H9 (cell line): ENCODE results near the gene RAB17. TPM values are rescaled to one million over a fixed set of nuclear protein-coding genes. Genes with fewer than 3 reads are reported as not detected.

Experiments used
- DNase-seq: peaks from one replicate; pipeline ENCODE4 v3.0.0-alpha.2; 2017
- H2AFZ ChIP-seq: one replicate; pipeline ENCODE4 v1.6.1; 2013; ENCODE audit warnings: mild to moderate bottlenecking, low read length, control low read depth, moderate library complexity
- H2AK5ac ChIP-seq: 2 replicates; pipeline ENCODE4 v1.6.1; 2013; ENCODE audit warnings: low read length, control low read depth, mixed read lengths; ENCODE audit not compliant: insufficient read length
- H2BK120ac ChIP-seq: one replicate; pipeline ENCODE4 v1.6.1; 2013; ENCODE audit warnings: low read depth, mild to moderate bottlenecking, low read length, control low read depth, inconsistent platforms; ENCODE audit not compliant: poor library complexity, severe bottlenecking
- H2BK12ac ChIP-seq: 2 replicates; pipeline ENCODE4 v1.6.1; 2013; ENCODE audit warnings: low read length, control low read depth, mixed read lengths, low read depth; ENCODE audit not compliant: insufficient read length
- H2BK15ac ChIP-seq: 2 replicates; pipeline ENCODE4 v1.6.1; 2013; ENCODE audit warnings: low read depth, low read length, control low read depth
- H2BK20ac ChIP-seq: one replicate; pipeline ENCODE4 v1.6.1; 2013; ENCODE audit warnings: low read depth, mild to moderate bottlenecking, low read length, control low read depth, inconsistent platforms; ENCODE audit not compliant: poor library complexity, severe bottlenecking
- H2BK5ac ChIP-seq: 2 replicates; pipeline ENCODE4 v1.6.1; 2013; ENCODE audit warnings: low read length, control low read depth, mixed read lengths; ENCODE audit not compliant: insufficient read length
- H3K14ac ChIP-seq: 2 replicates; pipeline ENCODE4 v1.6.1; 2013; ENCODE audit warnings: low read length, control low read depth; ENCODE audit not compliant: insufficient read depth
- H3K18ac ChIP-seq: 2 replicates; pipeline ENCODE4 v1.6.1; 2013; ENCODE audit warnings: low read depth, mild to moderate bottlenecking, mixed read lengths, low read length, control low read depth; ENCODE audit not compliant: insufficient read length
- H3K23ac ChIP-seq: 2 replicates; pipeline ENCODE4 v1.6.1; 2013; ENCODE audit warnings: low read length, control low read depth, mixed read lengths, low read depth; ENCODE audit not compliant: insufficient read length
- H3K23me2 ChIP-seq: 2 replicates; pipeline ENCODE4 v1.6.1; 2013; ENCODE audit warnings: low read depth, mild to moderate bottlenecking, mixed read lengths, low read length, control low read depth; ENCODE audit not compliant: insufficient read length, poor library complexity, severe bottlenecking
- H3K27ac ChIP-seq: 2 replicates; pipeline ENCODE4 v1.5.1; 2013; ENCODE audit warnings: low read length, control low read depth, mixed read lengths, low read depth; ENCODE audit not compliant: insufficient read length
- H3K27me3 ChIP-seq: 2 replicates; pipeline ENCODE4 v1.6.1; 2013; ENCODE audit warnings: low read length, control low read depth, inconsistent platforms; ENCODE audit not compliant: insufficient read depth
- H3K4ac ChIP-seq: 2 replicates; pipeline ENCODE4 v1.6.1; 2013; ENCODE audit warnings: low read depth, mild to moderate bottlenecking, control low read depth, inconsistent platforms, low read length, moderate library complexity
- H3K4me1 ChIP-seq: 2 replicates; pipeline ENCODE4 v1.6.1; 2013; ENCODE audit warnings: low read length, control low read depth, inconsistent platforms; ENCODE audit not compliant: insufficient read depth
- H3K4me2 ChIP-seq: 2 replicates; pipeline ENCODE4 v1.6.1; 2013; ENCODE audit warnings: low read length, control low read depth, mixed read lengths; ENCODE audit not compliant: insufficient read length, insufficient read depth
- H3K56ac ChIP-seq: 2 replicates; pipeline ENCODE4 v1.6.1; 2013; ENCODE audit warnings: low read depth, mild to moderate bottlenecking, mixed read lengths, low read length, control low read depth; ENCODE audit not compliant: insufficient read length
- H3K79me1 ChIP-seq: 2 replicates; pipeline ENCODE4 v1.6.1; 2013; ENCODE audit warnings: low read depth, mild to moderate bottlenecking, moderate library complexity, low read length, control low read depth, inconsistent platforms; ENCODE audit not compliant: insufficient read depth, poor library complexity, severe bottlenecking
- H3K79me2 ChIP-seq: 2 replicates; pipeline ENCODE4 v1.6.1; 2013; ENCODE audit warnings: low read length, control low read depth, inconsistent platforms; ENCODE audit not compliant: insufficient read depth
- H3K9ac ChIP-seq: 2 replicates; pipeline ENCODE4 v1.6.1; 2013; ENCODE audit warnings: low read length, control low read depth, mixed read lengths; ENCODE audit not compliant: insufficient read length; ENCODE audit errors: extremely low read depth
- H3K9me3 ChIP-seq: one replicate; pipeline ENCODE4 v1.6.1; 2013; ENCODE audit warnings: low read depth, low read length, inconsistent platforms; ENCODE audit not compliant: control insufficient read depth
- H3T11ph ChIP-seq: one replicate; pipeline ENCODE4 v1.6.1; 2013; ENCODE audit warnings: mild to moderate bottlenecking, low read length, control low read depth, inconsistent platforms
- H4K20me1 ChIP-seq: one replicate; pipeline ENCODE4 v1.6.1; 2013; ENCODE audit not compliant: control insufficient read depth, insufficient read length, insufficient read depth
- H4K5ac ChIP-seq: 2 replicates; pipeline ENCODE4 v1.6.1; 2013; ENCODE audit warnings: low read depth, mild to moderate bottlenecking, mixed read lengths, low read length, control low read depth; ENCODE audit not compliant: insufficient read length
- H4K8ac ChIP-seq: replicated peaks from 2 replicates; pipeline ENCODE4 v1.6.1; 2013; ENCODE audit warnings: low read length, control low read depth, mixed read lengths, low read depth; ENCODE audit not compliant: insufficient read length
- H4K91ac ChIP-seq: 2 replicates; pipeline ENCODE4 v1.6.1; 2013; ENCODE audit warnings: low read depth, mild to moderate bottlenecking, moderate library complexity, mixed read lengths, low read length, control low read depth; ENCODE audit not compliant: insufficient read length
- H3K27ac Mint-ChIP-seq, 3 experiments: 2 replicates in 2 of 3; 3 replicates in 1 of 3; pipeline ENCODE4 v1.8.0; 2020 to 2021; ENCODE audit warnings: mixed read lengths in 3 of 3, mild to moderate bottlenecking in 1 of 3, moderate library complexity in 1 of 3
- H3K27me3 Mint-ChIP-seq: 2 replicates; pipeline ENCODE4 v1.8.0; 2021; ENCODE audit warnings: low read depth, mild to moderate bottlenecking, moderate library complexity, mixed read lengths
- H3K36me3 Mint-ChIP-seq, 3 experiments: 2 replicates in 2 of 3; 3 replicates in 1 of 3; pipeline ENCODE4 v1.8.0; 2020 to 2021; ENCODE audit warnings: low read depth in 3 of 3, mixed read lengths in 3 of 3; ENCODE audit not compliant: insufficient read depth in 1 of 3
- H3K4me1 Mint-ChIP-seq, 2 experiments: 2 replicates each; pipeline ENCODE4 v1.8.0; 2020; ENCODE audit warnings: mixed read lengths in 2 of 2
- H3K4me3 Mint-ChIP-seq, 2 experiments: 2 replicates in 1 of 2; 3 replicates in 1 of 2; pipeline ENCODE4 v1.8.0; 2020 to 2021; ENCODE audit warnings: mild to moderate bottlenecking in 2 of 2, mixed read lengths in 2 of 2, moderate library complexity in 1 of 2
- H3K9me3 Mint-ChIP-seq, 2 experiments: 2 replicates in 1 of 2; 3 replicates in 1 of 2; pipeline ENCODE4 v1.8.0; 2020; ENCODE audit warnings: mild to moderate bottlenecking in 2 of 2, mixed read lengths in 2 of 2, moderate library complexity in 1 of 2
- CTCF ChIP-seq: fragments of 200-600 bp; sonication (generic); conservative IDR thresholded peaks from 3 replicates; pipeline ENCODE4 v1.8.0; 2021; ENCODE audit warnings: antibody characterized with exemption, mild to moderate bottlenecking
- WGBS: extraction: QIAGEN DNeasy Blood & Tissue Kit; methylation state at CpG from one replicate; pipeline ENCODE4 v1.1.7; 2013; ENCODE audit warnings: missing lambda C conversion rate, low lambda C conversion rate, mixed read lengths; ENCODE audit not compliant: insufficient read length; ENCODE audit errors: extremely low coverage; 5-methylcytosine and 5-hydroxymethylcytosine counted together
- total RNA-seq: library from RNA; stranded (reverse); gene quantifications from 2 replicates; pipeline ENCODE4 v1.2.1, GENCODE V29; 2021

Gene RAB17
- total RNA-seq, 1 experiment from 2014 or later: 31.9 TPM

GRCh38 chr2:237570776-237571335 is 19.7 kb downstream of the RAB17 start:
- no peaks in the 10 kb centered on the region for H3K9me3 ChIP-seq
- Mint-ChIP-seq H3K4me3 (no peak overlapping the region), H3K27ac (no peak overlapping the region), H3K36me3 (peaks cover 0 to 15% (median 0%) of the 10 kb centered on the region in 3 experiments; a peak in 3 of 7 replicates), H3K9me3 (no peaks in the 10 kb centered on the region), H3K27me3 (no peaks in the 10 kb centered on the region; the same call in 1 of the 2 replicates), H3K4me1 (peaks cover 13 to 14% of the 10 kb centered on the region in 2 experiments)
- no peak overlapping the region for H3K27ac ChIP-seq
- no peak overlapping the region for H4K91ac ChIP-seq
- no peaks in the 10 kb centered on the region for H3K79me2 ChIP-seq
- no peak overlapping the region for H2BK120ac ChIP-seq
- no peak overlapping the region for H3K9ac ChIP-seq
- H4K20me1 ChIP-seq: no peaks in the 10 kb centered on the region
- no peak overlapping the region for H3K4me2 ChIP-seq
- H2BK12ac ChIP-seq: no peak overlapping the region
- no peak overlapping the region for H2AFZ ChIP-seq
- H3K18ac ChIP-seq: no peak overlapping the region
- no peak overlapping the region for H2AK5ac ChIP-seq
- H2BK15ac ChIP-seq: no peak overlapping the region
- H3K27me3 ChIP-seq: no peaks in the 10 kb centered on the region
- H3K4me1 ChIP-seq: 0 out of 2 replicates have a peak, but pooled peaks cover 3% of the 10 kb centered on the region
- no peak for DNase-seq
- H4K8ac ChIP-seq: no peak overlapping the region
- no peaks in the 10 kb centered on the region for H3K23me2 ChIP-seq
- H3K14ac ChIP-seq: no peak overlapping the region
- no peak overlapping the region for H2BK20ac ChIP-seq
- H3K23ac ChIP-seq: no peak overlapping the region
- no peak overlapping the region for H3T11ph ChIP-seq
- H3K4ac ChIP-seq: no peak overlapping the region
- no peaks in the 10 kb centered on the region for H3K79me1 ChIP-seq
- no CpG with 5 or more reads among the region's 9 CpGs for WGBS
- no peak overlapping the region for H3K56ac ChIP-seq
- H4K5ac ChIP-seq: no peak overlapping the region
- no peak for TF ChIP-seq CTCF
- no peak overlapping the region for H2BK5ac ChIP-seq
